Activated CD4-positive, alpha-beta T cell treated with anti-CD3 and anti-CD28 coated beads, Interleukin-2, amount 50 U/mL, for 16 hours (primary cell): Measurements from ENCODE around the gene ZSCAN5A.
"Not testable (repeated sequence)": the region's sequence is repeated elsewhere in the genome, so short reads cannot be mapped to it uniquely, and the experiment has no call there.

Experiments
- DNase-seq: peaks from one replicate; pipeline ENCODE4 v3.0.0-alpha.2; 2020

The ZSCAN5A gene

DNA sequence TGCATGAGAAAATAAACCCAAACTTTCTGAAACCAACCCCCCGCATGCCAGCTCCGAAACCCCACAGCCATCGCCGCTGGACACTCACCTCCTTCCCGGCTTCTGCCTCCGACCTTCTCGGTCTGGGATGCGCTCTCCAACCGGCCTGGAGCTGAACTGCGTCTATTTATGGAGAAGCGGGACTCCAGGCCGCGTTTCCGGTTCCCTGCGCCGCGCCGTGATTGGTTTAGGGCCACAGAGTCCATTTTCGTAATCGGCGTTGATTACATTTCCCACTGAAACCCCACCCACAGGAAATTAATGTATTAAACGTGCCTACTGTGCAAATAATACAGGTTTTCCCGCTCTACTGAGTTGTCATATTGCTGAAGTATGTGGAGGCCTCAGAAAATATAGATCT lies 117.0 kb downstream of the ZSCAN5A start, which contains the start of gene ZSCAN5B:
TSS of gene ZSCAN5B (minus strand) at position 138 of the 400 bp plus-strand sequence. CDS start 4,731 bp downstream, outside the sequence.
- not testable (repeated sequence) for DNase-seq

GRCh38 chr19:56193981-56194640 lies 120.5 kb downstream of the ZSCAN5A start:
- DNase-seq, result no peak

DNA sequence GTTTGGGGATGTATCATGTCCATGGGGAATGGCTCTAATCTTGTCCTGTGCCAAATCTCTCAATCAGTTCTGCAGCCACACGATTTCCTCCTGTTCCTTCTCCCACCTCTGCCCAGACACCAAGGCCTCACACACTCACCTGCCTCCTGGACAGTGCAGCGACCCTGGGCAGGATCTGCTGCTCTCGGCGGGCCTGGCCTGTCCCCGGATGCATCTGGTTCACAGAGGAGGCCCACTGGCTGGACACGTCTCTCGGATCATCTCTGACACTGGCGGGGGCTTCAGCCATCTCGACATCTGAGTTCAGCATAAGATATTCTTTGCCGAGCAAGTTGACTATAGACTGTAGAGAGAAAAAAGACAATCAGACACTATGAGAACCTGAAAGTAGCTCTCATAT lies 122.9 kb downstream of the ZSCAN5A start:
- no peak for DNase-seq

DNA sequence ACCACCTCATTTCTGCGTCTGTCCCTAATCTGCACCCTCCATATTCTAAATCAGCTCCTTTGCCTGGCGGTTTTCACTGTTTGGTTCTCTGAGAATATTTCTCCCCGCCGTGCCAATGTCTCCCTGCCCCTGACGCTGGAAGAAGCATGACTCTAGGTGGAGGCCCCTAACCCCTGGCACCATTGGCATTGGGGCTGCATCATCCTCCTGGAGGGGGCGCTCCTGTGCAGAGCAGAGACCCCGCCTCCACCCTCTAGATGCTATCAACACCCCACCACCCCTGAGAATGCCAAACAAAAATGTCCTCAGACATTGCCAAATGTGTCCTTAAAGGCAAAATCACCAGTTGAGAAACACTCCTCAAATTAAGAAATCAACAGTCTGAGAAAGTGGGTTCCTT lies 123.5 kb downstream of the ZSCAN5A start:
- no peak for DNase-seq

- no peak for DNase-seq
These were observed 124.9 kb downstream of the ZSCAN5A start for GRCh38 chr19:56189785-56190184.

DNA sequence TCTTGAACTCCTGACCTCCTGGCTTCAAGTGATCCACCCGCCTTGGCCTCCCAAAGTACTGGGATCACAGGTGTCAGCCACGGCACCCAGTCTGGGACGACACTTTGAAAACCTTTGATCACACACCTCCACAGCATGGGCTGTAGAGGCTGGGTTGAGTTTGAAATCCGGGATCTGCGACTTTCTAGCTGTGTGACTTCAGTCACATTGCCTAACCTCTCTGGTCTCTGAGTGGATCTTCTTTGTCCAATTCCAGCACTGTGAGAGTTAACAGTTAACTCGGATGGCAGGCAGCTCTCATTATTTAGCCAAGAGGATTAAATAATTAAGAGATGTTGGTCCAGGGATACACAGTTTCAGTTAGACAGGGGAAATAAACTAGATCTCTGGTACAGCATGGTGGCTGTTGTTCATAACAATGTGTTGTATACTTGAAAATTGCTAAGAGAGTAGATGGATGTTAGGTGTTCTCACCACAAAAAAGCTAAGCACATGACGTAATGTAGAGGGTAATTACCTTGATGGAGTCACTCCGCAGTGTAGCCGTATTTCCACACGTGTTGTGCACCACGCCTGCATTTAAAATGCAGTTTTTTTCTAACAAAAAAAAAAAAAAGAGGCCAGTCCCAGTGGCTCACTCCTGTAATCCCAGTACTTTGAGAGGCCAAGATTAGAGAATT lies 136.9 kb downstream of the ZSCAN5A start:
- DNase-seq, result no peak

- no peak for DNase-seq
These were observed 137.8 kb downstream of the ZSCAN5A start for GRCh38 chr19:56176881-56177280.

DNA sequence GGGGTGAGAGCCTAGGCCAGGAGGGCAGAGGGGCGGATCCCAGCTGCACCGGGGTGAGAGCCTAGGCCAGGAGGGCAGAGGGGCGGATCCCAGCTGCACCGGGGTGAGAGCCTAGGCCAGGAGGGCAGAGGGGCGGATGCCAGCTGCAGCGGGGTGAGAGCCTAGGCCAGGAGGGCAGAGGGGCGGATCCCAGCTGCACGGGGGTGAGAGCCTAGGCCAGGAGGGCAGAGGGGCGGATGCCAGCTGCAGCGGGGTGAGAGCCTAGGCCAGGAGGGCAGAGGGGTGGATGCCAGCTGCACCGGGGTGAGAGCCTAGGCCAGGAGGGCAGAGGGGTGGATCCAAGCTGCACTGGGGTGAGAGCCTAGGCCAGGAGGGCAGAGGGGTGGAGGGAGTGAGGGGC lies 138.3 kb downstream of the ZSCAN5A start:
- DNase-seq, result not testable (repeated sequence)

DNA sequence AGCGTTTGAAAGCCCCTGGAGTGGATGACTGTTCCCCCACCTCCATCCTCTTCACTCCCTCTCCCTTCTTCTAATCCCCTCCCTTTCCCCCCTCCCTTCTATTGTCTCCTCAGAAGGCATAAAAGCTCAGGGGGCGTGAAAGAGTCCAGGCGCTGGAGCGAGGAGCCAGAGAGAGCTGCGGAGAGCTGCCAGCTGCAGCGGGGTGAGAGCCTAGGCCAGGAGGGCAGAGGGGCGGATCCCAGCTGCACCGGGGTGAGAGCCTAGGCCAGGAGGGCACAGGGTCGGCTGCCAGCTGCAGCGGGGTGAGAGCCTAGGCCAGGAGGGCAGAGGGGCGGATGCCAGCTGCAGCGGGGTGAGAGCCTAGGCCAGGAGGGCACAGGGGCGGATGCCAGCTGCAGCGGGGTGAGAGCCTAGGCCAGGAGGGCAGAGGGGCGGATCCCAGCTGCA lies 138.8 kb downstream of the ZSCAN5A start, which contains the start of gene GALP:
TSS of gene GALP (plus strand) at position 148 of the 447 bp plus-strand sequence. CDS start 1,101 bp downstream, outside the sequence.
- not testable (repeated sequence) for DNase-seq

- no peak for DNase-seq
These were observed 140.1 kb downstream of the ZSCAN5A start for GRCh38 chr19:56174550-56174949.

- DNase-seq, result no peak
These were observed 140.6 kb downstream of the ZSCAN5A start for GRCh38 chr19:56174086-56174485.
